Endothelial cell of hepatic sinusoid (primary cell): Measurements from ENCODE around the gene LIN9.

Source experiments
- in situ Hi-C: cut with HindIII; loops from 2 replicates; pipeline ENCODE4 v1.10.0; 2017; ENCODE audit warnings: low sequenced_read_pairs

Gene LIN9

GRCh38 chr1:226320930-226321329 lies 12.0 kb upstream of the LIN9 start:
- in situ Hi-C loops = no loop called here

DNA sequence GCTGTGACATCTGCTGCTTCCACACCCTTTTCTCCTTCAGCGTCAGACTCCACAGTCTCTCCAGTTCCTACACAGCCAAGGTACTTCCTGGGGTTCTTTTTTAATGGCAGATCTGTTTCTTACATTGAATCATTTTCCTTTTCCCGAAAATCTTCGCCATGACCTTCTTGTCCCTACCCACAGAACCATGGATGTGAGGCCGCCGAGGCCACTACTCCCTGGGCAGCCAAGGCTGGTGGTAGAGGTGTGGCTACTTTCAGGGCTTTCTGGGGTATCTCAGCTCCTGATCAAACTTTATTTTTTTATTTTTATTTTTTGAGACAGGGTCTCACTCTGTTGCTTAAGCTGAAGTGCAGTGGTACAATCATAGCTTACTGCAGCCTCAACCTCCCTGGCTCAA lies 9.5 kb upstream of the LIN9 start:
- in situ Hi-C loops = no loop called here

- in situ Hi-C loops = no loop called here
Observed at GRCh38 chr1:226314055-226314454, 5.1 kb upstream of the LIN9 start.

DNA sequence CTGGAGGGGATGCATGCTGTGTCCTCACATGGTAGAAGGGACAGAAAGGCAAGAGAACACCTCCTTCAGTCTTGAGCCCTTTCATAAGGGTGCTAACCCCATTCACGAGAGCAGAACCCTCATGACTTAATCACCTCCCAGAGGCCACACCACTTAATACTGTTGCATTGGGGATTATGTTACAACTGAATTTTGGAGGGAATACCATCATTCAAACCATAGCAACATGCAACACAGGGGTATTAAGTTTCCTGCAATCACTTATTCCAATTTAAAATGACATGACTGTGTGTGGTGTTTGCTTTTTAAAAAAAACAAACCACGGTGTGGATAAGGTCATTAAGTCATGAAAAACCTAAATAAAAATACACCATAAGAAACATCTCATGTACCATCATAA lies 3.1 kb upstream of the LIN9 start:
- in situ Hi-C loops = no loop called here

GRCh38 chr1:226311376-226311775 lies 2.4 kb upstream of the LIN9 start:
- in situ Hi-C loops = no loop called here

DNA sequence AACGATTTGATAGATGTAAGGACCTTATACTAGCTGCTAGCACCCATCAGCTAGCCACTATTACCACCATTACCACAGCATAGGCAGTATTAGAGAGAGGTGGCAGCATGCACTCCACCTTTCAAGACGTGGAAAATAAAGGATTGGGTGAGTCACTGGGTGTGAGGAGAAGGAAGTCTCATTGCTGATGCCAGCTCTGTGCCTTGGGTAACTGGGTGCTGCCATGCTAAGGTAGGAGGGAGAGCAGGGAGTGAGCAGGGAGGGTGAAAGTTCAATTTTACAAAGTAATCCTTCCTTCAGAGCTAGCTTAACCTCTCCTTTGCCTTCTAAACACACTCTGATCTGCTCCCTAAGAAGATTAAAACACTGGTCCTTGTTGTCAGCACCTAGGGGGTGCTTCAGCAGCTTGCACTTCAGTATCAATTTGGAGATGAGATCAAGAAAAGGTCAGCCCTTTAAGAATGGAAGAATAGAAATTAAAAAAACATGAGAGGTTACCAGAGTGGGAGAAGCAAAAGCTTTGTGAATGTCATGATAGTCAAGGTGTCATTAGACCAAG lies 1.8 kb upstream of the LIN9 start:
- in situ Hi-C loops = no loop called here

DNA sequence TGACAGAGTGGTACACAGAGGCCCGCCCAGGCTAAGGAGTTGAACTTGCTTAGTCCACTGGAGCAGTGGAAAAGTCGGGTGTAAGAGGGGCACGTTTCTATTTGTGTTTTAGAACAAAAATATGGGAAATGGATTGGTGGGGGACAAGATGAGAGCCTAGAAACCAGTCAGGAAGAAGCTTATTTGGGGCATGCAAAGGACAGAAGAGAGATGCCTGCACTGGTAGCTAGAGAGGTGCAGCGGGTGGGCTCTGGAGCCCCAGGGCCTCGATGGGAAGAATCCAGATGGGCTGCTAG lies 1.2 kb upstream of the LIN9 start:
- in situ Hi-C loops = no loop called here

GRCh38 chr1:226309398-226310244 lies 657 bp upstream of the LIN9 start:
- in situ Hi-C loops = no loop called here

DNA sequence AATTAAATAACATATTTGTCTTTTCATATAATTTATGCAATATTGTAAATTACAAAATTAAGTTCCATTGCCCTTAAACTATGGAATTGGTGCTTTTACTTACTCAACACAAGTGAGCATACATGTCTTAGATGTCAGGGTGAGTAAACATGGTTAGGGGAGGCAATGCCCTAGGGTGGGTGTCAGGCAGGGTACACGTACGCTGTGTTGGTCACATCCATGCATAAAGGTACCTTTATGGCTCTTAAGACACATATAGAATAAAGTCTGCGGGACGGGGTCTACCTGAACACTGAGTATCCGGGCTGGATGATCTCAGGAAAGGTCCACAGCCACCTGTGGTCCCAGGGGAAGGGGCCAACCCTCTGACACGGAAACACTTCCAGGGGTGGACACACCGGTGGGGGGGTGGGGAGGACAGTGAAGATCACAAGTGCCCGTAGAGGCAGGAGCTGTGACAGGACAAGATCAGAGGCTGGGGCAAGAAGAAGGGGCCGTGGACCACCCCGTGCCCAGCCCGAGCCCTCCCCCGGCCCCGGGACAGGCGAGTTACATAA lies 720 bp downstream of the LIN9 start:
- in situ Hi-C loops = no loop called here

- in situ Hi-C loops = no loop called here
Observed at GRCh38 chr1:226306425-226306824, 2.5 kb downstream of the LIN9 start.

DNA sequence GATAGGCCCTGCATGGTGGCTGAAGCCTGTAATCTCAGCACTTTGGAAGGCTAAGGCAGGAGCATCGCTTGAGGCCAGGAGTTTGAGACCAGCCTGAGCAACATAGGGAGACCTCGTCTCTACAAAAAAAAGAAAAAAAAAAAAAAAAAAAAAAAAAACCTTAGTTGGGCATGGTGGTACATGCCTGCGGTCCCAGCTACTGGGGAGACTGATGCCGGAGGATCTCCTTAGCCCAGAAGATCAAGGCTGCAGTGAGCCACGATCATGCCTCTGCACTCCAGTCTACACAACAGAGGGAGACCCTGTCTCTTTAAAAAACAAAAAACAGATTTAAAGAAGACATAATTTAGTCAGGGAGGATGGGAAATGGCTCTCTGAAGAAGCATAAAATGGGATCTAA lies 3.8 kb downstream of the LIN9 start:
- in situ Hi-C loops = no loop called here

DNA sequence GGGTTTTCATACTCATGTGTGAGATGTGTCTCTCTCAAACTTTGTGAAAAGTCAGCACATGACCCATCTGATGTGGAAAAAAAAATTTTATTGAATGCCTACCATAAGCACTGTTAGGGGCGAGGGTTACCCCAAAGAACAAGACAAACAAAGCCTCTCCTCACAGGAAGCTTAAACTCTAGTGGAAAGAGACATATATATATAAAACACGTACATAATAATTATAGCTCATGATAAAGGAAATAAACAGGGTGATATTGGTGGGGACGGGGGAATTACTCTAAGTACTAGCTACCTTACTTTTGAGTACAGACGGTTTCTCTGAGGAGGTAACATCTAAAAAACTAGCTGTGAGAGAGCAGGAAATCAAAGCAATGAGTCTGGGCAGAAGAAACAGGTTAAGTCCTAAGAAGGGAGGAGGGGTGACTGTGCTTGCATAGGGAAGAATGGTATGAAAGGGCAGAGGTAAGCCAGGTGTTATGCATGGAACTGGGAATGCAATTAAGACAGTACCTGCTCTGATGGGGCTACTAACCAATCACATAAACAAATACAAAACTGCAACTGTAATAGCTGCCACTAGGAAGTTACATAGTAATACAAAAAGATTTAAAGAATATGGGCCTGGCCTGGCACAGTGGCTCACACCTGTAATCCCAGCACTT lies 4.5 kb downstream of the LIN9 start:
- in situ Hi-C loops = loop anchor here (5.0 kb wide), 2 partner anchors 37 to 68 kb away; no protein-coding TSS in a partner anchor

GRCh38 chr1:226302731-226303130 lies 6.2 kb downstream of the LIN9 start:
- in situ Hi-C loops = loop anchor here (5.0 kb wide), 2 partner anchors 35 to 70 kb away; no protein-coding TSS in a partner anchor

DNA sequence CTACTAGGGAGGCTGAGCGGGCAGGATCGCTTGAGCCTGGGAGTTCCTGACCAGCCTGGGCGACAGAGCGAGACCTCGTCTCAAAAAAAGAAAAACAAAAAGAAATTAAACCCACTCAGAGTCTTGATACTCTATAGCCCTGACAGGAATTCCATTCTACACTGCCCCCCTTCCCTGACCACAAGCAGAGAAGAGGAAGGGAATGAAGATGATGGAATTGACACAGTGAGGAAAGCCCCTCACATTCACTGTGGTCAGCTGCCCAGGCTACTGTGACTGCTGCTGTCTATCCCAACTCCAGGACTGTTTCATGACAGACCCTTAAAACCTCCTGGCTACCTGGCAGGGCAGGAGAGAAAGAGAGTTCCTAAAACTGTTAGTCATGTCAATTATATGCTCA lies 12.1 kb downstream of the LIN9 start:
- in situ Hi-C loops = no loop called here

DNA sequence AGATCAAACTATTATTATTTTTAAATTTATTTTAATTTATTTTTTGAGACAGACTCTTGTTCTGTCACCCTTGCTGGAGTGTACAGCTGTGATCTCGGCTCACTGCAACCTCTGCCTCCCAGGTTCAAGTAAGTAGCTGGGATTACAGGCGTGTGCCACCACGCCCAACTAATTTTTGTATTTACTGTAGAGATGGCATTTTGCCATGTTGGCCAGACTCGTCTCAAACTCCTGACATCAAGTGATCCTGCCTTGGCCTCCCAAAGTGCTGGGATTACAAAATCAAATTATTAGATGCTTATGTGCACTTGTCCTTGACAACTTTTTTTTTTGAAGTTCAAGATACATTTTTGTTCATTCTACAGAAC lies 15.4 kb downstream of the LIN9 start:
- in situ Hi-C loops = no loop called here

DNA sequence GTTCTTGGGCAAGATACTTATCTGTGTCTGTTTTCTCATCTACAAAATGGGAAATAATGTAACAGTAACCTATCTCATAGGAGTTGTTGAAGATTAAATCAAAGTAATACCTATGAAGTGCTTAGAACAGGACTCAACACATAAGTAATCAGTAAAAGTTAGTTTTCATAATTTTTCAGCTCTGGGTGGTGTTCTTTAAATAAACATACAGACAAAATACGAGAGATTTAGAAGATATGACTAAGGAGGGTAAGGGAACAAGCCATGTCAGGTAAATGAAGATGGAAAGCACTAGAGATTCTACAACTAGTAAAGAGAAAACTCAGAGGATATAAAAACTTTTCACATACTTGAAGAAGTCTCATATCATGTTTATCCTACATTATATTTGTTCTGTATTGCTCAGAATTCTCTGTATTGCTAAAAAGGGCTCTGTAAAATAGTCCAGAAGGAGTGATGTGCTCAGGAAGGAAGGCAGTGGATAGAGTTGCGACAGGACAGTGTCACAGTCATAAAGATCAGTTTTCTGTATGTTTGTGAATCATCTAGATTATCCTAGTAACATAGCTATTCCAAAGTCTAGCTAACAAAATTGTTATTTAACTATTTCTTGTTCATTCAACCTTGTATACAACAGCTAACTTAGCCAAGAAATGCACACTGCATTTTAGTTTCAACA lies 16.0 kb downstream of the LIN9 start:
- in situ Hi-C loops = no loop called here

DNA sequence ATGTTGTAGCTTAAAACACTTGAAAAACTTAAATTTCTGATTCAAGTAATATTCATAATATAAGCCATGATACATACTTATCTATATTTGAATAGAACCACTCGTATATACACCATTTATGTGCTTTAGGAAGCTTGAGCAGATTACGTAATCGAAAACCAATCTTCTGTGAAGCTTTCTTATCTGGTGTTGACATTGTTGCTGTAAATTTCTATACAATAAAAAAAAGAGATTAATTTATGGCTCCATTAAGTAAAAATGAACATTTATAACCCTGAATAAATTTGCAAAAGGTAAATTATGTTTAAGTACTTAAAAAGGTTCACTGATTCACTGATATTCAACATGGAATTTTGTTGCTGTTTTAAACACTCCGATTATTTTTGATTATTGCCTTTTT lies 21.4 kb downstream of the LIN9 start:
- in situ Hi-C loops = no loop called here

- in situ Hi-C loops = no loop called here
Observed at GRCh38 chr1:226281058-226281457, 27.9 kb downstream of the LIN9 start.

- in situ Hi-C loops = no loop called here
Observed at GRCh38 chr1:226279498-226279897, 29.5 kb downstream of the LIN9 start.

DNA sequence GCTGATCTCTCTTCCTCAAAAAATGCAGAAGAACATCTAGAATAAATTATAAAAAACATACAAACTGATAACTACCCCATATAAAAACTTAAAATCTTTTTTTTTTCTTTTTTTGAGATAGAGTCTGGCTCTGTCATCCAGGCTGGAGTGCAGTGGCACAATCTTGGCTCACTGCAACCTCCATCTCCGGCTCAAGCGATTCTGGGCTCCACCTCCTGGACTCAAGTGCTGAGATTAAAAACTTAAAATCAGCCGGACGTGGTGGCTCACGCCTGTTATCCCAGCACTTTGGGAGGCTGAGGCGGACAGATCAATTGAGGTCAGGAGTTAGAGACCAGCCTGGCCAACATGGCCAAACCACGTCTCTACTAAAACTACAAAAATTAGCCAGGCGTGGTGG lies 31.1 kb downstream of the LIN9 start:
- in situ Hi-C loops = no loop called here

- in situ Hi-C loops = no loop called here
Observed at GRCh38 chr1:226276987-226277386, 32.0 kb downstream of the LIN9 start.
